GM12865 (cell line): ENCODE data around the gene VWA5B1.

Source experiments
- DNase-seq: peaks from one replicate; pipeline ENCODE4 v3.0.0; 2010; ENCODE audit warnings: low read depth
- H3K4me3 ChIP-seq: 2 replicates; pipeline ENCODE4 v1.5.1; 2011; ENCODE audit warnings: mild to moderate bottlenecking, low read depth, low read length, control low read depth
- TF ChIP-seq, protein P1 (sequence below): IDR thresholded peaks from 2 replicates; pipeline ENCODE4 v1.5.1; 2011; ENCODE audit warnings: low read length, control low read depth, low read depth, inconsistent platforms; ENCODE audit not compliant: insufficient read depth; ENCODE audit errors: missing control alignments

The VWA5B1 gene

DNA sequence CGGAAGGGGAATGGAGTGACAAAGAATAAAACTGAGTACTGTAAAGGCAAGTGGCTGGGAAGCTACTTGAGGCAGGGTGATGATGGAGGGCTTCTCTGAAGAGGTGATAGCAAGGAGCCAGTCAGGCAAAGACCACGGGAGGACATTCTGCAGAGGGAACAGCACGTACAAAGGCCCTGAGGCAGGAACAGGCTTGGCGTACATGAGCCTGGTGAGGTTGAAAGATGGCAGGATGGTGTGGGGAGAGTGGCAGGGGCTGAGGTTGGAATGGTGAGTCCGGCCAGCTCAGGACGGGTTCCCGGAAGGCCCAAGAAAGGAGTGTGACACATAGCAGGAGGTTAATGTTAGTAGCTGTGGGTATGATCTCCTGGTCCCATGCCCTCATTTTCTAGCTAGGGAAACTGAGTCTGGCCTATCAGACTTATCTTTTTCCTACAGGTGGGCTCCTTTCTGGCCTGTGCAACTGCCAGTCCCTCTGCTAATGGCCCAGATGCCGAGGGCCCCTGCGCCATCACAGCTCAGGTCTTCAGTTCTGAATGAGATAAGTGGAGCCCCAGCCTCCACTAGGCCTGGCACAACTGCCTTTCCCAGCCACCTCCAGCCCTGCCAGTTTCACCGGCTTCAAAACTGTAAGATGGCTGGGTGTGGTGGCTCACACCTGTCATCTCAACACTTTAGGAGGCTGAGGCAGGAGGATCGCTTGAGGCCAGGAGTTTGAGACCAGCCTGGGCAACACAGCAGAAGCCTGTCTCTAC is 87.0 kb downstream of the VWA5B1 start:
- DNase-seq: no peak
- no peak overlapping the region for H3K4me3 ChIP-seq
- TF ChIP-seq, protein P1, sequence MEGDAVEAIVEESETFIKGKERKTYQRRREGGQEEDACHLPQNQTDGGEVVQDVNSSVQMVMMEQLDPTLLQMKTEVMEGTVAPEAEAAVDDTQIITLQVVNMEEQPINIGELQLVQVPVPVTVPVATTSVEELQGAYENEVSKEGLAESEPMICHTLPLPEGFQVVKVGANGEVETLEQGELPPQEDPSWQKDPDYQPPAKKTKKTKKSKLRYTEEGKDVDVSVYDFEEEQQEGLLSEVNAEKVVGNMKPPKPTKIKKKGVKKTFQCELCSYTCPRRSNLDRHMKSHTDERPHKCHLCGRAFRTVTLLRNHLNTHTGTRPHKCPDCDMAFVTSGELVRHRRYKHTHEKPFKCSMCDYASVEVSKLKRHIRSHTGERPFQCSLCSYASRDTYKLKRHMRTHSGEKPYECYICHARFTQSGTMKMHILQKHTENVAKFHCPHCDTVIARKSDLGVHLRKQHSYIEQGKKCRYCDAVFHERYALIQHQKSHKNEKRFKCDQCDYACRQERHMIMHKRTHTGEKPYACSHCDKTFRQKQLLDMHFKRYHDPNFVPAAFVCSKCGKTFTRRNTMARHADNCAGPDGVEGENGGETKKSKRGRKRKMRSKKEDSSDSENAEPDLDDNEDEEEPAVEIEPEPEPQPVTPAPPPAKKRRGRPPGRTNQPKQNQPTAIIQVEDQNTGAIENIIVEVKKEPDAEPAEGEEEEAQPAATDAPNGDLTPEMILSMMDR: no peak

DNA sequence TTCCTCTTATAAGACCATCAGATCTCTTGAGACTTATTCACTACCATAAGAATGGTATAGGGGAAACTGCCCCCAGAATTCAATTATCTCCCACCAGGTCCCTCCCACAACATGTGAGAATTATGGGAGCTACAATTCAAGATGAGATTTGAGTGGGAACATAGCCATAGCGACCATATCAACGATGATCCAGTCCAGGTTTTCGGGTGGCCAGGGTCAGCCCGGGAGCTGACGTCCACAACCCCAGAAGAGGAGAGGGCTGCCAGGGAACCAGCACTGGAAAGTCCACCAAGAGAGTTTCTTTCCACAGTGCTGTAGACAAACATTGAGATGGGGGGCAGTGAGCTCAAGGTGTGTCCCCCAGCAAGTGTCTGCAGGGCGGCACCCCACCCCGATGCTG is 88.4 kb downstream of the VWA5B1 start:
- H3K4me3 ChIP-seq: no peak overlapping the region
- TF ChIP-seq, protein P1: no peak
- DNase-seq: no peak

DNA sequence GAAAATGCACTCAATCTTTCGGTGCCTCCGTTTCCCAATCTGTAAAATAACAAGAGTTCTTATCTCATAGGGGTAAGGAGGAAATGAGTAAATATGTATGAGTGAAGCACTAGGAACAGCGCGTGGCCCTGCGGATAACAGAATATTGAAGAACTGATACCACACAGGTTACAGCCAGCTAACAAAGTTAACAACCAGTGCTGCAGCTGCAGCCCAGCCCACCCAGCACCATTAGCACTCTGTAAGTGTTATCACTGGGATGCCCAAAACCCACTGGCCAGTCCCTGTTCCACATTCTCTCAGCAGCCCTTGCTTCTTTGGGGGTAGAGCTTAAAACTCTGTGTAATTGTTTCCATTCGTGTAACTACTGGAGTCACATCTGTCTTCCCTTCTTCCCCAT is 89.5 kb downstream of the VWA5B1 start:
- TF ChIP-seq, protein P1: no peak
- DNase-seq: no peak
- no peak overlapping the region for H3K4me3 ChIP-seq

DNA sequence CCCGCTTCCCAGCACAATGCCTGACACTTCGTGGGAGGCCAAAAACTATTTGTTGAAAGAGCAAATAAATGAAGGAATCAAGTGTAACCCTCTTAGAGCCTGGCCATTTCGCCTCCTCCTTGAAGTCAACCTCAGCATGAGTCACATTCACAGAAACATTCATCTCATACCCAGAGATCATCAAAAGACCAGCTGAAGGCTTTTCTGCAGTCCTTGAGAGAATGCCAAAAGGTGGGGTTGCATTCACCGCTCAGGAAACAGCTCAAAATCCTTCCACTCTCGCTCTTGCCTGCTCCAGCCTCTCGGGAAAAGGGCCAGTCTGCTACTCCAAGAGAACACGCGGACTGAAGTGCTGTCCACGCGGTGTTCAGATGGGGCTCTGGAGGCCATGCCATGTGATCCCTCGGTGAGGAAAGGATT is 90.0 kb downstream of the VWA5B1 start:
- TF ChIP-seq, protein P1: no peak
- H3K4me3 ChIP-seq: no peak overlapping the region
- no peak for DNase-seq

DNA sequence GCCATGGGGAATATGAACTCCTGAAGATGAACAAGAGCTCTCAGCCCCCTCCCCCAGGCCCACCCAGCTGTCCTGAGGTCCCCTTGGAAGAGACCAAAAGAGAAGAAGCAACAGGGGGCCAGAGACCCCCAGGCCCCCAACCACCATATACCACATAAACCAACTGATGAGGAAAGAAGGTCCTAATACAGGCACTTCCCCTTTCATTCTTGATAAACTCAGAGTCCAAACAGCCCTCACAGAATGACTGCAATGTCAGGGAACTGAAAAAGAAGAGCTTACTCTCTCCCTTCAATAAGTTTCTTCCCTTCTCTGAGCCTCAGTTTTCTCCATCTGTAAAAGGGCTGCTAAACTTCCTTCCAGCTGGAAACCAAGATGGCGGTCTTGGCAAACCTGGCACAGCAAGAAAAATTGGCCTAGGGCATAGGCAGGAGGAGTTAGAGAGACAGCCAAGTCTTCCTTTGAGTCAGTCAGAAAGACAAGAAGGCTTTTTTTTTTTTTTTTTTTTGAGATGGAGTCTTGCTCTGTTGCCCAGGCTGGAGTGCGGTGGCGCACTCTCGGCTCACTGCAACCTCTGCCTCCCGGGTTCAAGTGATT is 90.5 kb downstream of the VWA5B1 start:
- no peak for DNase-seq
- no peak overlapping the region for H3K4me3 ChIP-seq
- TF ChIP-seq, protein P1: no peak

DNA sequence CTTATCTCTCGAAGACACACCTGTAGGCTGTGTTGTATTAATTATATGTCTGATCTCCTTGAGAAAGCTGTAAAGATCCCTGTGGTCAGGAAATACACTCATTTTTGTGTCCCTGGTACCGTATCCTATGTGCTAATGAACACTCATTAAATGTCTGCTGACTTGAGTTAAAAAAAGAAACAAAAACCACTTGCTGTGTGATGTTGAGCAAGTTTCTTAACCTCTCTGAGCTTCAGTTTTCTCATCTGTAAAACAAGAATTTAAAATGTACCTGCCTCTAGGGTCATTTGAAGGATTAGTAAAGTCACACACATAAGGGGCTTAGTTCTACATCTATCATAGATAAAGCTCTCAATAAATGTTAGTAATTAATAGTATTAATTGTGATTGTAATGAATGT is 91.3 kb downstream of the VWA5B1 start:
- TF ChIP-seq, protein P1: no peak
- DNase-seq: no peak
- H3K4me3 ChIP-seq: no peak overlapping the region
